A549 (cell line): ENCODE measurements around the gene SYT2. TPM values are rescaled to one million over a fixed set of nuclear protein-coding genes. Genes with fewer than 3 reads are reported as not detected.

Experiments used
- ATAC-seq, 2 experiments: fragments of 200-7000 bp in 1 of 2; fragments of >200 bp in 1 of 2; cut with Nextera tagmentation in 1 of 2; cut with Tn5 transposase in 1 of 2; 3 replicates each; pipeline versions ENCODE4 v1.8.0 to v1.9.1; 2018 to 2020; ENCODE audit warnings: mild to moderate bottlenecking in 1 of 2, moderate library complexity in 1 of 2
- CTCF ChIA-PET: fragments of 300-600 bp; sonication (Branson Sonifier 250); formaldehyde crosslinking; extraction: SDS; loops from one replicate; lab custom pipeline; 2021; ENCODE audit warnings: antibody characterized with exemption, inconsistent platforms; lab: Yijun Ruan, JAX
- POLR2A ChIA-PET: fragments of 350-600 bp; formaldehyde crosslinking; extraction: SDS; loops from one replicate; lab custom pipeline; 2021; ENCODE audit warnings: antibody characterized with exemption, inconsistent platforms; lab: Yijun Ruan, JAX
- DNase-seq, 2 experiments: peaks; one replicate each; pipeline versions ENCODE4 v3.0.0 to v3.0.0-alpha.2; 2011 to 2016; ENCODE audit warnings: low read depth in 1 of 2, low spot score in 1 of 2
- FAIRE-seq: peaks from 2 replicates; lab custom pipeline; 2011; peaks lifted over from hg19 to GRCh38; lab: Jason Lieb, UNC
- H3K27ac ChIP-seq, 2 experiments: fragments of >200 bp; sonication (Bioruptor Twin); formaldehyde crosslinking; 3 replicates each; pipeline ENCODE4 v1.5.1; 2016 to 2017
- H3K4me1 ChIP-seq: fragments of >200 bp; sonication (Bioruptor Twin); formaldehyde crosslinking; 3 replicates; pipeline ENCODE4 v1.6.1; 2016
- H3K4me2 ChIP-seq: fragments of >200 bp; sonication (Bioruptor Twin); formaldehyde crosslinking; 3 replicates; pipeline ENCODE4 v1.6.1; 2016
- H3K4me3 ChIP-seq: fragments of >200 bp; sonication (Bioruptor Twin); formaldehyde crosslinking; 3 replicates; pipeline ENCODE4 v1.5.1; 2016
- H3K9me3 ChIP-seq: fragments of >200 bp; sonication (Bioruptor Twin); formaldehyde crosslinking; 3 replicates; pipeline ENCODE4 v1.6.1; 2016
- CBX8 ChIP-seq: fragments of 200-600 bp; sonication (generic); IDR thresholded peaks from 2 replicates; pipeline ENCODE4 v1.6.1; 2016
- CEBPB ChIP-seq, 2 experiments: fragments of >200 bp in 1 of 2; sonication (Bioruptor Twin) in 1 of 2; formaldehyde crosslinking in 1 of 2; IDR thresholded peaks; 2 replicates each; pipeline ENCODE4 v1.6.1; 2012 to 2016
- CHD2 ChIP-seq: fragments of 150-350 bp; IDR thresholded peaks from 2 replicates; pipeline ENCODE4 v1.6.1; 2014; ENCODE audit warnings: low read length; ENCODE audit not compliant: partially characterized antibody
- CHD4 ChIP-seq: fragments of 200-600 bp; sonication (generic); IDR thresholded peaks from 2 replicates; pipeline ENCODE4 v1.6.1; 2016; ENCODE audit warnings: antibody characterized with exemption, mild to moderate bottlenecking, borderline replicate concordance
- GATA3 ChIP-seq: IDR thresholded peaks from 2 replicates; pipeline ENCODE4 v1.6.1; 2012; ENCODE audit warnings: borderline replicate concordance
- HOXA7 ChIP-seq: fragments of 250-450 bp; sonication (Bioruptor Pico); IDR thresholded peaks from 2 replicates; pipeline ENCODE4 v1.5.0; 2020; ENCODE audit warnings: mild to moderate bottlenecking, moderate library complexity
- KDM1A ChIP-seq: fragments of 200-600 bp; sonication (generic); IDR thresholded peaks from 2 replicates; pipeline ENCODE4 v1.6.1; 2016; ENCODE audit warnings: low read depth, mild to moderate bottlenecking
- KDM5A ChIP-seq: fragments of 200-600 bp; sonication (generic); IDR thresholded peaks from 2 replicates; pipeline ENCODE4 v1.6.1; 2016; ENCODE audit warnings: antibody characterized with exemption, mild to moderate bottlenecking
- MAFK ChIP-seq: fragments of 450-650 bp; IDR thresholded peaks from 2 replicates; pipeline ENCODE4 v1.6.1; 2014; ENCODE audit not compliant: partially characterized antibody
- MYC ChIP-seq: IDR thresholded peaks from 2 replicates; pipeline ENCODE4 v1.6.1; 2012; ENCODE audit warnings: mild to moderate bottlenecking, inconsistent platforms, low read length, improper control_type of control experiment, borderline replicate concordance
- NR3C1 ChIP-seq: fragments of >200 bp; sonication (Bioruptor Twin); formaldehyde crosslinking; IDR thresholded peaks from 3 replicates; pipeline ENCODE4 v1.6.1; 2017
- POLR2AphosphoS2 ChIP-seq: conservative IDR thresholded peaks from 2 replicates; pipeline ENCODE4 v1.6.1; 2012; ENCODE audit warnings: low read length, improper control_type of control experiment, inconsistent platforms
- RAD21 ChIP-seq, 2 experiments: fragments of >200 bp in 1 of 2; sonication (Bioruptor Twin) in 1 of 2; formaldehyde crosslinking in 1 of 2; IDR thresholded peaks in 1 of 2; conservative IDR thresholded peaks in 1 of 2; 2 replicates in 1 of 2; 3 replicates in 1 of 2; pipeline ENCODE4 v1.6.1; 2012 to 2018; ENCODE audit warnings: inconsistent platforms in 1 of 2
- RARB ChIP-seq: fragments of 250-450 bp; sonication (Bioruptor Pico); IDR thresholded peaks from 2 replicates; pipeline ENCODE4 v1.8.0; 2021; ENCODE audit warnings: mild to moderate bottlenecking, moderate library complexity
- RCOR1 ChIP-seq: fragments of 150-350 bp; IDR thresholded peaks from 2 replicates; pipeline ENCODE4 v1.6.1; 2014; ENCODE audit warnings: antibody characterized with exemption, low read length, low read depth
- RNF2 ChIP-seq: fragments of 200-600 bp; sonication (generic); IDR thresholded peaks from 2 replicates; pipeline ENCODE4 v1.6.1; 2016; ENCODE audit warnings: low read depth, mild to moderate bottlenecking, antibody characterized with exemption, moderate library complexity, borderline replicate concordance
- SMC3 ChIP-seq: fragments of >200 bp; sonication (Bioruptor Twin); formaldehyde crosslinking; IDR thresholded peaks from 3 replicates; pipeline ENCODE4 v1.6.1; 2018; ENCODE audit warnings: inconsistent platforms
- SREBF2 ChIP-seq: fragments of 450-650 bp; IDR thresholded peaks from 2 replicates; pipeline ENCODE4 v1.6.1; 2014; ENCODE audit warnings: mild to moderate bottlenecking, moderate library complexity
- TFCP2L1 ChIP-seq: fragments of 250-450 bp; sonication (Bioruptor Pico); IDR thresholded peaks from 2 replicates; pipeline ENCODE4 v1.5.0; 2021; ENCODE audit warnings: mild to moderate bottlenecking
- ZSCAN20 ChIP-seq: fragments of 250-450 bp; sonication (Bioruptor Pico); IDR thresholded peaks from 2 replicates; pipeline ENCODE4 v1.8.0; 2022; ENCODE audit warnings: mild to moderate bottlenecking, moderate library complexity
- WGBS: methylation state at CpG from one replicate; pipeline ENCODE4 v1.1.6; 2017; ENCODE audit errors: missing lambda C conversion rate; 5-methylcytosine and 5-hydroxymethylcytosine counted together
- polyA plus RNA-seq, 4 experiments: library from polyadenylated mRNA; depleted of rRNA in 3 of 4; stranded (reverse); fragments of >200 nt; fragmentation: RNase III in 1 of 4; extraction: RNeasy Plus Mini Kit Qiagen cat#74134 plus additional on column Dnase treatment in 1 of 4; gene quantifications; 2 replicates in 3 of 4; 3 replicates in 1 of 4; pipeline ENCODE4 v1.2.3, GENCODE V29; 2011 to 2017

The SYT2 gene
- polyA plus RNA-seq, 2 of the 4 experiments (the other 2 are of a cell fraction): 0.03 to 0.04 TPM

- Histone ChIP-seq H3K9me3 (no peaks in the 10 kb centered on the region), H3K4me1 (no peaks in the 10 kb centered on the region), H3K4me2 (no peak overlapping the region), H3K4me3 (no peak overlapping the region), H3K27ac (no peak overlapping the region)
- DNase-seq (peak in 1 of 2 experiments; percentile 24), ATAC-seq (peak; percentile 55 to 67), FAIRE-seq (no peak)
- 15% methylated on average over 3 of the region's 3 CpGs for WGBS
- ChIA-PET POLR2A (no interaction called here), CTCF (interaction anchor here (0.8 to 4.8 kb wide), 11 partner anchors 11 to 471 kb away, joined by 3 to 31 read pairs (median 6); no protein-coding TSS in a partner anchor)
- peak in 1 of 2 experiments; percentile 28; a peak in 1 of 5 replicates for TF ChIP-seq RAD21 (conservative IDR thresholded peaks at IDR 0.05 in 1 of 2, IDR thresholded peaks at IDR 0.05 in 1 of 2)
- no peak for TF ChIP-seq CHD2
- TF ChIP-seq SMC3: 0 out of 3 replicates have a peak, but pooled peaks have one; percentile 10
Measured at GRCh38 chr1:202659974-202660373, 50.3 kb downstream of the SYT2 start.

- DNase-seq (no peak), FAIRE-seq (no peak), ATAC-seq (no peak)
- H3K4me1 ChIP-seq: no peaks in the 10 kb centered on the region
- TF ChIP-seq RARB (CRISPR knock-in tag): no peak
- no peak for TF ChIP-seq TFCP2L1 (CRISPR knock-in tag)
- TF ChIP-seq KDM1A: no peak
- TF ChIP-seq POLR2AphosphoS2: no peak
- no peak for TF ChIP-seq MYC
- TF ChIP-seq NR3C1: no peak
- ChIA-PET CTCF (interaction anchor here (0.8 to 4.8 kb wide), 12 partner anchors 11 to 471 kb away, joined by 3 to 31 read pairs (median 6); no protein-coding TSS in a partner anchor), POLR2A (no interaction called here)
- no peak overlapping the region for H3K27ac ChIP-seq
- WGBS: 21% methylated on average over 5 of the region's 6 CpGs
- no peak overlapping the region for H3K4me3 ChIP-seq
- no peak overlapping the region for H3K4me2 ChIP-seq
- H3K9me3 ChIP-seq: no peaks in the 10 kb centered on the region
Measured at GRCh38 chr1:202659541-202659940, 50.7 kb downstream of the SYT2 start.

GRCh38 chr1:202658769-202659168, 51.5 kb downstream of the SYT2 start:
- no peak for DNase-seq
- Histone ChIP-seq H3K4me2 (no peak overlapping the region), H3K4me1 (no peaks in the 10 kb centered on the region), H3K4me3 (no peak overlapping the region), H3K27ac (no peak overlapping the region)
- FAIRE-seq: no peak
- 19% methylated on average over 2 of the region's 2 CpGs for WGBS
- ChIA-PET POLR2A (no interaction called here), CTCF (interaction anchor here (0.8 to 4.8 kb wide), 8 partner anchors 12 to 470 kb away, joined by 3 to 31 read pairs (median 10); no protein-coding TSS in a partner anchor)
- no peak for ATAC-seq
- no peak for TF ChIP-seq RCOR1
- TF ChIP-seq HOXA7 (CRISPR knock-in tag): no peak
- no peak for TF ChIP-seq SREBF2
- TF ChIP-seq KDM1A: no peak
- no peak for TF ChIP-seq GATA3
- TF ChIP-seq, all 56 proteins: peak for 0
- no peaks in the 10 kb centered on the region for H3K9me3 ChIP-seq

- 51% methylated on average over 8 of the region's 8 CpGs for WGBS
- Histone ChIP-seq H3K4me3 (no peak overlapping the region), H3K9me3 (no peaks in the 10 kb centered on the region), H3K4me2 (no peak overlapping the region), H3K27ac (no peak overlapping the region), H3K4me1 (no peaks in the 10 kb centered on the region)
- ATAC-seq (no peak), FAIRE-seq (no peak), DNase-seq (no peak)
- TF ChIP-seq KDM5A (no peak), RNF2 (no peak), CHD4 (no peak), CEBPB (IDR thresholded peaks at IDR 0.05) (no peak), ZSCAN20 (CRISPR knock-in tag) (no peak), MAFK (no peak), POLR2AphosphoS2 (no peak), SREBF2 (no peak), CBX8 (no peak)
- CTCF ChIA-PET: interaction anchor here (0.6 to 4.8 kb wide), 8 partner anchors 12 to 470 kb away, joined by 3 to 31 read pairs (median 4); no protein-coding TSS in a partner anchor
- POLR2A ChIA-PET: interaction anchor here (0.5 kb wide), 1 partner anchor 296 kb away, joined by 3 read pairs; no protein-coding TSS in a partner anchor
Measured at GRCh38 chr1:202658251-202658759, 51.9 kb downstream of the SYT2 start.
